Spleen (tissue), 11 donors: ENCODE measurements around the gene KIFC1. TPM values are rescaled to one million over a fixed set of nuclear protein-coding genes. Genes with fewer than 3 reads are reported as not detected.
A peak's percentile ranks its signal among the peaks of the same experiment; 100 is the strongest.

Source experiments
- DNase-seq: peaks from one replicate; pipeline ENCODE4 v3.0.0-alpha.2; 2020
- H3K27ac ChIP-seq, 8 donors: fragments of 200-600 bp; sonication (generic) in 7 of 8; 1 replicate in 4 of 8; 2 replicates in 4 of 8; pipeline versions ENCODE4 v1.5.0 to v1.8.0; 2016 to 2021; ENCODE audit warnings: inconsistent platforms in 4 of 8, mild to moderate bottlenecking in 4 of 8, moderate library complexity in 1 of 8
- H3K27me3 ChIP-seq, 7 donors: fragments of 200-600 bp; sonication (generic) in 6 of 7; replicated peaks in 1 of 7; 1 replicate in 4 of 7; 2 replicates in 3 of 7; pipeline versions ENCODE4 v1.5.0 to v1.8.0; 2016 to 2021; ENCODE audit warnings: inconsistent platforms in 3 of 7, mild to moderate bottlenecking in 1 of 7
- H3K36me3 ChIP-seq, 6 donors: fragments of 200-600 bp; sonication (generic) in 5 of 6; 1 replicate in 4 of 6; 2 replicates in 2 of 6; pipeline versions ENCODE4 v1.5.0 to v1.8.0; 2016 to 2021; ENCODE audit warnings: inconsistent platforms in 2 of 6
- H3K4me1 ChIP-seq, 6 donors: fragments of 200-600 bp; sonication (generic) in 5 of 6; 1 replicate in 3 of 6; 2 replicates in 3 of 6; pipeline versions ENCODE4 v1.5.0 to v1.8.0; 2016 to 2021; ENCODE audit warnings: inconsistent platforms in 3 of 6
- H3K4me3 ChIP-seq, 8 donors: fragments of 200-600 bp; sonication (generic) in 7 of 8; 1 replicate in 4 of 8; 2 replicates in 4 of 8; pipeline versions ENCODE4 v1.5.0 to v1.8.0; 2016 to 2021; ENCODE audit warnings: inconsistent platforms in 4 of 8, mild to moderate bottlenecking in 4 of 8, moderate library complexity in 2 of 8
- H3K9me3 ChIP-seq, 8 donors: fragments of 200-600 bp; sonication (generic) in 7 of 8; 1 replicate in 4 of 8; 2 replicates in 4 of 8; pipeline versions ENCODE4 v1.5.0 to v1.8.0; 2016 to 2021; ENCODE audit warnings: inconsistent platforms in 4 of 8
- POLR2A ChIP-seq, 3 donors: fragments of 450-650 bp; IDR thresholded peaks; one replicate each; pipeline ENCODE4 v1.5.1; 2017; ENCODE audit warnings: antibody characterized with exemption in 3 of 3, mild to moderate bottlenecking in 1 of 3
- POLR2AphosphoS5 ChIP-seq, 3 donors: sonication (generic); formaldehyde crosslinking; IDR thresholded peaks; one replicate each; pipeline ENCODE4 v1.5.1; 2017; ENCODE audit warnings: antibody characterized with exemption in 3 of 3
- WGBS, 5 donors: extraction: QIAGEN DNeasy Blood & Tissue Kit in 3 of 5; methylation state at CpG; one replicate each; pipeline versions ENCODE4 v1.1.5 to v1.1.7; 2013 to 2018; 5-methylcytosine and 5-hydroxymethylcytosine counted together
- intact Hi-C: fragments of 100-400 bp; cut with DNase I; formaldehyde crosslinking; loops from one replicate; pipeline ENCODE4 v1.15.0; 2023; ENCODE audit warnings: low total_unique reads
- polyA plus RNA-seq, 3 donors: library from polyadenylated mRNA; stranded (reverse); fragments of 200-250 nt; gene quantifications; one replicate each; pipeline ENCODE4 v1.2.1, GENCODE V29; 2013
- total RNA-seq, 7 donors: library from RNA; depleted of rRNA in 3 of 7; stranded (reverse); fragments of >200 nt in 3 of 7; fragmentation: NEBNext Ultra II Directional in 4 of 7; extraction: Animal tissue kit (Norgen Biotek cat#: 25700) in 4 of 7; gene quantifications; one replicate each; pipeline versions ENCODE4 v1.1.0 to v1.2.1, GENCODE V29; 2016 to 2021
- TF ChIP-seq, protein P1 (sequence below), 11 experiments: fragments of 200-600 bp in 7 of 11; fragments of 450-650 bp in 4 of 11; sonication (generic) in 4 of 11; IDR thresholded peaks in 8 of 11; conservative IDR thresholded peaks in 3 of 11; 1 replicate in 7 of 11; 2 replicates in 4 of 11; pipeline versions ENCODE4 v1.4.0 to v1.8.0; 2016 to 2021; ENCODE audit warnings: antibody characterized with exemption in 11 of 11, inconsistent platforms in 4 of 11, mild to moderate bottlenecking in 1 of 11
- donor health status: healthy with polysubstance abuse.
- donor health status: DM: no; HTN: no; CAD: no; lungs with moderate emphysema.
- donor health status: DM: no; HTN: no; CAD: no.
- donor health status: Bipolar disorder and iron deficiency.
- donor health status: healthy.
- donor health status: DM: no; HTN: no; CAD: no.
- donor health status: DM: yes; HTN: yes; CAD: no.

KIFC1 gene
- total and polyA plus RNA-seq, 10 donors = 1.2 to 11.3 (median 5.4) TPM

DNA sequence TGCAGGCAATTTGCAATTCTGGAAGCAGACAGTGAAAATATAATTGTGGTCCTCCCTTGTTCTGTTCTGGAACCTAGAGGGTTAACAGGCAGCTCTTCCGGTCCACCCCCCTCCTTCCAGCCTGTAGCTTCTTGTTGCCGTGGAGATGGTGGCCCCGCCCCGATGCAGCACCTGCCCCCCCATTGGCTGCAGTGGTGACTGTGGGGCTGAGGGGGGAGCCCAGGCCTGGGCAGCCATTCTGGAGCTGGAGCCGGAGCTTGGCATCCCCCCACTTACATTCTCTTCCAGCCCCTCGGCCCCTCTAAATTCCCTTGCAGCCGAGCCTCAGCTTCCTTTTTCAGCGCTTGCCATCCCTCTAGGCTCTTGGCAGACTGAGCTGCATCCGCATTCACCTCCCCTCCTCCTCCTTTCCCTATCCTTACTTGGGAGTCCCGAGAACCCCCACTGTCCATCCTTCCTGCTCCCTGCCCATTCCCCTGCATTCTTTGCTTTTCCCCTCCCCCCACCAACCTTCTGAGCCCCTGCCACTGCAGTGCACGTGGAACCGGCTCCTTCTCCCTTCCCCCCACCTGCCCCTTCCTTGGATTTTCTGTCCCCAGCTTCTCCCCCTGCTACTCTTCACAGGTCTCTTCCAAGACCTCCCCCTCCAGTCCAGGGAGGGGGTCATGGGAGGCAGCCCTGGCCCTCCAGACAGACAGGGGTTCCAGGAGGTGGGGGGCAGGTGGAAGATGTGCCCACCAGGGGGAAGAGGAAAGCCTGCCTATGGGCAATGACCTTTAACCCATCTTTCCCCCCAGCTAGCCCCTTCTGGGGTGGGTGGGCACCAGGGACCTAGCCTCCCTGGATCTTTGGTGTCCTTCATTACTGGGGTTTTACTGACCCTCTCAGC is 39.6 kb downstream of the KIFC1 start:
- WGBS, 5 donors = 1 to 5% (median 2%) methylated on average over 11 to 12 of the region's 12 CpGs
- intact Hi-C loops = loop anchor here (10.0 kb wide), 1 partner anchor 144 kb away; no protein-coding TSS in a partner anchor
- no peaks in the 10 kb centered on the region for H3K9me3 ChIP-seq
- peaks cover 0 to 14% (median 11%) of the 10 kb centered on the region in 6 donors for H3K36me3 ChIP-seq
- H3K27me3 ChIP-seq = no peaks in the 10 kb centered on the region
- TF ChIP-seq POLR2AphosphoS5 (IDR thresholded peaks at IDR 0.05) (peak in 2 of 3 donors; percentile 37 to 58), POLR2A (IDR thresholded peaks at IDR 0.05) (no peak)
- TF ChIP-seq, protein P1, sequence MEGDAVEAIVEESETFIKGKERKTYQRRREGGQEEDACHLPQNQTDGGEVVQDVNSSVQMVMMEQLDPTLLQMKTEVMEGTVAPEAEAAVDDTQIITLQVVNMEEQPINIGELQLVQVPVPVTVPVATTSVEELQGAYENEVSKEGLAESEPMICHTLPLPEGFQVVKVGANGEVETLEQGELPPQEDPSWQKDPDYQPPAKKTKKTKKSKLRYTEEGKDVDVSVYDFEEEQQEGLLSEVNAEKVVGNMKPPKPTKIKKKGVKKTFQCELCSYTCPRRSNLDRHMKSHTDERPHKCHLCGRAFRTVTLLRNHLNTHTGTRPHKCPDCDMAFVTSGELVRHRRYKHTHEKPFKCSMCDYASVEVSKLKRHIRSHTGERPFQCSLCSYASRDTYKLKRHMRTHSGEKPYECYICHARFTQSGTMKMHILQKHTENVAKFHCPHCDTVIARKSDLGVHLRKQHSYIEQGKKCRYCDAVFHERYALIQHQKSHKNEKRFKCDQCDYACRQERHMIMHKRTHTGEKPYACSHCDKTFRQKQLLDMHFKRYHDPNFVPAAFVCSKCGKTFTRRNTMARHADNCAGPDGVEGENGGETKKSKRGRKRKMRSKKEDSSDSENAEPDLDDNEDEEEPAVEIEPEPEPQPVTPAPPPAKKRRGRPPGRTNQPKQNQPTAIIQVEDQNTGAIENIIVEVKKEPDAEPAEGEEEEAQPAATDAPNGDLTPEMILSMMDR (IDR thresholded peaks at IDR 0.05 in 8 of 11, conservative IDR thresholded peaks at IDR 0.05 in 3 of 11) = no peak
- peak overlapping the region in 7 of 8 donors; percentile 17 to 87 (median 34) for H3K4me3 ChIP-seq
- DNase-seq = peak; percentile 94
- peak overlapping the region in 5 of 8 donors; percentile 89 to 96 (median 91) for H3K27ac ChIP-seq
- H3K4me1 ChIP-seq = peaks cover 34 to 76% (median 67%) of the 10 kb centered on the region in 6 donors

DNA sequence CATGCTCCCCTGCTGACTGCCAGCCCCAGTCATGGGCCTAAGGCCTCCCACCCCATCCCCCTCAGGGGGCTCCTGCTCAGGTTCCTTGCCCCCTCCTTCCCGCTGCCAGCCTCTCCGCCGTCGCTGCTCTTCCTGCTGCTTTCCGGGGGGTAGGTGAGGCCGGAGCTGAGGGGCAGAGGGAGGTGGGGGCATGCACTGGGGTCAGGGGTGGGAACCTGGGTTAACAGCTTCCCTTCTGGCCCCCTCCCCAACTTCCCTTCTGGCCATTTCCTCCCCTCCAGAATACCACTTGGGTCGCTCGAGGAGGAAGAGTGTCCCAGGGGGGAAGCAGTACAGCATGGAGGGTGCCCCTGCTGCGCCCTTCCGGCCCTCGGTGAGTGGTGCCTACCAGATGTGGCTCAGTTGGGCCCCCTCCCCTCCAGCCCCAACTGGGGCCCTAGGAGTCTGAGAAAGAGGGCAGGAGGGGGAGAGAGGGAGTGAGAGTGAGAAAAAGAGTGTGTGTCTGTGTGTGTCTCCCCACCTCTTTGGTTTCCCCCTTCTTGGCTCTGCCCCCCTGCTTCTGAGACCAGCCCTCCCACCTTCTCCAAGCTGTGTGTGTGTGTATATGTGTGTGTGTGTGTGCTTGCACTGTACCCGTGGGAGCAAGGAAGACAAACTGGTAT is 40.4 kb downstream of the KIFC1 start:
- H3K9me3 ChIP-seq = no peaks in the 10 kb centered on the region
- WGBS, 5 donors = 13 to 23% (median 17%) methylated on average over 12 of the region's 12 CpGs
- H3K4me1 ChIP-seq = peaks cover 30 to 68% (median 59%) of the 10 kb centered on the region in 6 donors
- TF ChIP-seq, protein P1 (IDR thresholded peaks at IDR 0.05 in 8 of 11, conservative IDR thresholded peaks at IDR 0.05 in 3 of 11) = no peak
- TF ChIP-seq POLR2AphosphoS5 (IDR thresholded peaks at IDR 0.05) = peak; percentile 28 to 53 (median 43)
- intact Hi-C loops = loop anchor here (10.0 kb wide), 1 partner anchor 143 kb away; no protein-coding TSS in a partner anchor
- H3K27me3 ChIP-seq = no peaks in the 10 kb centered on the region
- DNase-seq = peak; percentile 86
- peak overlapping the region in 4 of 8 donors; percentile 90 to 96 (median 92) for H3K27ac ChIP-seq
- H3K36me3 ChIP-seq = peaks cover 0 to 22% (median 18%) of the 10 kb centered on the region in 6 donors
- peak overlapping the region in 6 of 8 donors; percentile 27 to 87 (median 34) for H3K4me3 ChIP-seq

DNA sequence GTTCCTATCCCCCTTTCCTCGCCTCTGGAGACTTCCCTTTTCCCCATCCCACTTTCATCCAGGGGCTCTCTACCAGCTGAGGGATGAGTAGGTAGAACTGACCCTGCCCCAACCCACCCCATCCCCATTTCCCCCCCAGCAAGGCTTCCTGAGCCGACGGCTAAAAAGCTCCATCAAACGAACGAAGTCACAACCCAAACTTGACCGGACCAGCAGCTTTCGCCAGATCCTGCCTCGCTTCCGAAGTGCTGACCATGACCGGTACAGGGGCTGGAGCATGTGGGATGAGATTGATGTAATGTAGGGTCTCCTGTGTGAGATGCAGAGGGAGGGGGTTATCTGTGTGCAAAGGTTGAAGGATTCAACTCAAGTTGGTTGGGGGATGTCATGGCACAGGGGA is 40.9 kb downstream of the KIFC1 start:
- 41 to 73% (median 53%) methylated on average over 10 of the region's 10 CpGs for WGBS, 5 donors
- intact Hi-C loops = loop anchor here (10.0 kb wide), 1 partner anchor 142 kb away; no protein-coding TSS in a partner anchor

More for the DNA sequence above, 40.9 kb downstream of the KIFC1 start:
- no peak for DNase-seq
- Histone ChIP-seq H3K27me3 (no peaks in the 10 kb centered on the region), H3K36me3 (peaks cover 0 to 27% (median 23%) of the 10 kb centered on the region in 6 donors), H3K27ac (peak overlapping the region in 4 of 8 donors; percentile 90 to 96 (median 92)), H3K9me3 (no peaks in the 10 kb centered on the region), H3K4me1 (peaks cover 26 to 63% (median 54%) of the 10 kb centered on the region in 6 donors), H3K4me3 (peak overlapping the region in 3 of 8 donors; percentile 34 to 87 (median 58))
- no peak for TF ChIP-seq POLR2AphosphoS5 (IDR thresholded peaks at IDR 0.05)
- no peak for TF ChIP-seq POLR2A (IDR thresholded peaks at IDR 0.05)
- TF ChIP-seq, protein P1 (IDR thresholded peaks at IDR 0.05 in 8 of 11, conservative IDR thresholded peaks at IDR 0.05 in 3 of 11) = no peak
